Measurements from ENCODE around the gene BAZ1A.

- TF ChIP-seq CTCF (IDR thresholded peaks at IDR 0.05) (no peak), POLR2A (IDR thresholded peaks at IDR 0.05) (no peak)
Observed at GRCh38 chr14:34711796-34712712, 163.1 kb downstream of the BAZ1A start.
